Glutamatergic neuron (in vitro differentiated cells): ENCODE data around the gene CYP27A1. TPM values are rescaled to one million over a fixed set of nuclear protein-coding genes. Genes with fewer than 3 reads are reported as not detected.

Source experiments
- DNase-seq: peaks from one replicate; pipeline ENCODE4 v3.0.0; 2022
- H3K27ac Mint-ChIP-seq: one replicate; pipeline ENCODE4 v1.8.0; 2020; ENCODE audit warnings: mild to moderate bottlenecking, mixed read lengths, inconsistent platforms; ENCODE audit not compliant: unreplicated experiment
- H3K27me3 Mint-ChIP-seq: one replicate; pipeline ENCODE4 v1.8.0; 2020; ENCODE audit warnings: mild to moderate bottlenecking, moderate library complexity, mixed read lengths, inconsistent platforms; ENCODE audit not compliant: unreplicated experiment
- H3K36me3 Mint-ChIP-seq: one replicate; pipeline ENCODE4 v1.8.0; 2020; ENCODE audit warnings: mild to moderate bottlenecking, mixed read lengths, inconsistent platforms; ENCODE audit not compliant: unreplicated experiment
- H3K4me1 Mint-ChIP-seq: one replicate; pipeline ENCODE4 v1.8.0; 2020; ENCODE audit warnings: mild to moderate bottlenecking, low read depth, mixed read lengths, inconsistent platforms; ENCODE audit not compliant: unreplicated experiment
- H3K4me3 Mint-ChIP-seq: one replicate; pipeline ENCODE4 v1.8.0; 2020; ENCODE audit warnings: mild to moderate bottlenecking, mixed read lengths, inconsistent platforms; ENCODE audit not compliant: unreplicated experiment
- H3K9me3 Mint-ChIP-seq: one replicate; pipeline ENCODE4 v1.8.0; 2020; ENCODE audit warnings: mild to moderate bottlenecking, moderate library complexity, mixed read lengths, inconsistent platforms; ENCODE audit not compliant: unreplicated experiment
- total RNA-seq: library from RNA; stranded (reverse); fragmentation: NEBNext Ultra II Directional; extraction: Animal tissue kit (Norgen Biotek cat#: 25700); gene quantifications from one replicate; pipeline ENCODE4 v1.2.1, GENCODE V29; 2021; ENCODE audit not compliant: unreplicated experiment
- TF ChIP-seq, protein P1 (sequence below): fragments of 200-600 bp; sonication (generic); IDR thresholded peaks from one replicate; pipeline ENCODE4 v1.5.0; 2021; ENCODE audit not compliant: partially characterized antibody, unreplicated experiment

CYP27A1 gene
- total RNA-seq, 1 donor from 2014 or later = 0.98 TPM

GRCh38 chr2:218792433-218792832 is 10.5 kb downstream of the CYP27A1 start:
- Mint-ChIP-seq H3K36me3 (no peaks in the 10 kb centered on the region), H3K9me3 (no peaks in the 10 kb centered on the region), H3K27me3 (peaks cover 2% of the 10 kb centered on the region), H3K4me1 (no peaks in the 10 kb centered on the region), H3K27ac (no peak overlapping the region), H3K4me3 (no peak overlapping the region)
- no peak for DNase-seq
- TF ChIP-seq, protein P1, sequence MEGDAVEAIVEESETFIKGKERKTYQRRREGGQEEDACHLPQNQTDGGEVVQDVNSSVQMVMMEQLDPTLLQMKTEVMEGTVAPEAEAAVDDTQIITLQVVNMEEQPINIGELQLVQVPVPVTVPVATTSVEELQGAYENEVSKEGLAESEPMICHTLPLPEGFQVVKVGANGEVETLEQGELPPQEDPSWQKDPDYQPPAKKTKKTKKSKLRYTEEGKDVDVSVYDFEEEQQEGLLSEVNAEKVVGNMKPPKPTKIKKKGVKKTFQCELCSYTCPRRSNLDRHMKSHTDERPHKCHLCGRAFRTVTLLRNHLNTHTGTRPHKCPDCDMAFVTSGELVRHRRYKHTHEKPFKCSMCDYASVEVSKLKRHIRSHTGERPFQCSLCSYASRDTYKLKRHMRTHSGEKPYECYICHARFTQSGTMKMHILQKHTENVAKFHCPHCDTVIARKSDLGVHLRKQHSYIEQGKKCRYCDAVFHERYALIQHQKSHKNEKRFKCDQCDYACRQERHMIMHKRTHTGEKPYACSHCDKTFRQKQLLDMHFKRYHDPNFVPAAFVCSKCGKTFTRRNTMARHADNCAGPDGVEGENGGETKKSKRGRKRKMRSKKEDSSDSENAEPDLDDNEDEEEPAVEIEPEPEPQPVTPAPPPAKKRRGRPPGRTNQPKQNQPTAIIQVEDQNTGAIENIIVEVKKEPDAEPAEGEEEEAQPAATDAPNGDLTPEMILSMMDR = no peak

DNA sequence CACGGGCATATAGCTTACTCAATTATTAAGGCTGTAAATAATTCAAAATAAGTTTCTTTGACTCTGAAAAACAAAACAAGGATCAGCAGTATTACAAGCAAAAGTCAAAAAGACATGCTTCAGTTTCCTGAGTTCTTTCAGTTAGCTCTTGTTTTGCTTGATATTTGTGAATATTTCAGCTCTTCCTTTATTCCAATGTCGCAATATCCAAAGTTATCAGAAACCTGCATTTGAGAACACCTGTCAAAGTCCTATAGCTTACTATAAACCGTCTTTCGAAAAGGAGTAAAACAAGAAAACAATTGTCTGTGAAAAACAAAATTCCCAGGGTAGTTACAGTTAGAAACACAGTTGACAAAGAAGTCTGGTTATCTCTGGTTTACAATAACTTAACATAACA is 14.7 kb downstream of the CYP27A1 start:
- H3K27ac Mint-ChIP-seq = no peak overlapping the region
- H3K4me3 Mint-ChIP-seq = no peak overlapping the region
- no peaks in the 10 kb centered on the region for H3K4me1 Mint-ChIP-seq
- H3K27me3 Mint-ChIP-seq = peaks cover 2% of the 10 kb centered on the region
- TF ChIP-seq, protein P1 = no peak
- H3K9me3 Mint-ChIP-seq = peaks cover 1% of the 10 kb centered on the region
- no peaks in the 10 kb centered on the region for H3K36me3 Mint-ChIP-seq
- DNase-seq = no peak

DNA sequence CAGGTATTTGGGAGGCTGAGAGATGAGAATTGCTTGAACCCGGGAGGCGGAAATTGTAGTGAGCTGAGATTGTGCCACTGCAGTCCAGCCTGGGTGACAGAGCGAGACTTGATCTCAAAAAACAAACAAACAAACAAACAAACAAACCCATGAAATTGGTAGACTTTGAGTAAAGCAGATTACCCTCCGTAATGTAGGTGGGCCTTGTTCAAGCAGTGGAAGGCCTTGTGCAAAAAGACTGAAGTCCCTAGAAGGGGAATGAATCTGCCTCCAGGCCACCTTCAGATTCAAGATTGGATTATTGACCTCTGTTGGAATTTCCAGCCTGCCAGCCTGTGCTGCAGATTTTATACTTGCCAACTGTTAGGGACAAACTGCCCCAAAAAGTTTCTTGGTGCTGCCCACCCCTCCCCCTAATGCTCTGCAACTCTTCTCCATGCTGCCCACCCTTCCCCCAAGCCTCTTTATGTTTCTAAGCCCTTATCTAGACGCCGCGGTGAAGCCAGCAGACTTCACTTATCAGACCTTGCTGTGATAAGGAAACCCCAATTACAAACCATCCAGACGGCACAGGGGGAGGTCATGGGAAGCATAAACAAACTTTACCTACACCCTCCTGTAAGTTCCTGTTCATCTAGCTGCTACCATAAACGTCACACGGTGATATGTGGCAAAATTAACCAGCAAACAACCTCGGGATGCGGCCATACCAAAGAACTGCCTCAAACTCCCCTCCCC is 17.0 kb downstream of the CYP27A1 start:
- Mint-ChIP-seq H3K4me1 (no peaks in the 10 kb centered on the region), H3K9me3 (peaks cover 1% of the 10 kb centered on the region), H3K36me3 (no peaks in the 10 kb centered on the region), H3K27ac (no peak overlapping the region), H3K27me3 (peaks cover 2% of the 10 kb centered on the region), H3K4me3 (no peak overlapping the region)
- no peak for DNase-seq
- TF ChIP-seq, protein P1 = no peak

GRCh38 chr2:218799990-218800389 is 18.0 kb downstream of the CYP27A1 start:
- Mint-ChIP-seq H3K36me3 (no peaks in the 10 kb centered on the region), H3K27ac (no peak overlapping the region), H3K27me3 (peaks cover 2% of the 10 kb centered on the region), H3K4me3 (no peak overlapping the region), H3K4me1 (no peaks in the 10 kb centered on the region), H3K9me3 (peaks cover 1% of the 10 kb centered on the region)
- DNase-seq = no peak
- TF ChIP-seq, protein P1 = no peak

GRCh38 chr2:218802386-218802994 is 20.5 kb downstream of the CYP27A1 start:
- H3K27ac Mint-ChIP-seq = no peak overlapping the region
- H3K9me3 Mint-ChIP-seq = peaks cover 1% of the 10 kb centered on the region
- H3K36me3 Mint-ChIP-seq = no peaks in the 10 kb centered on the region
- H3K4me3 Mint-ChIP-seq = no peak overlapping the region
- no peaks in the 10 kb centered on the region for H3K4me1 Mint-ChIP-seq
- TF ChIP-seq, protein P1 = no peak
- no peaks in the 10 kb centered on the region for H3K27me3 Mint-ChIP-seq
- no peak for DNase-seq
